Parathyroid adenoma (tissue), 2 donors: Measurements from ENCODE around the gene NLGN1.

ENCODE experiments used
- H2AFZ ChIP-seq: fragments of 300-600 bp; sonication (generic); one replicate; pipeline ENCODE4 v1.7.0; 2017; ENCODE audit warnings: antibody characterized with exemption, mild to moderate bottlenecking
- H3K27ac ChIP-seq: fragments of 300-600 bp; sonication (generic); one replicate; pipeline ENCODE4 v1.7.0; 2017
- H3K27me3 ChIP-seq: fragments of 300-600 bp; sonication (generic); one replicate; pipeline ENCODE4 v1.7.0; 2017; ENCODE audit warnings: low read length; ENCODE audit not compliant: control insufficient read depth, insufficient read depth
- H3K36me3 ChIP-seq: fragments of 300-600 bp; sonication (generic); one replicate; pipeline ENCODE4 v1.7.0; 2017; ENCODE audit warnings: low read length; ENCODE audit not compliant: control insufficient read depth, insufficient read depth
- H3K4me1 ChIP-seq: fragments of 300-600 bp; sonication (generic); one replicate; pipeline ENCODE4 v1.7.0; 2017; ENCODE audit warnings: control low read depth
- H3K4me2 ChIP-seq: fragments of 300-600 bp; sonication (generic); one replicate; pipeline ENCODE4 v1.7.0; 2017; ENCODE audit warnings: low read length
- H3K4me3 ChIP-seq: fragments of 300-600 bp; sonication (generic); one replicate; pipeline ENCODE4 v1.7.0; 2017; ENCODE audit warnings: low read depth, low read length
- H3K79me2 ChIP-seq: fragments of 300-600 bp; sonication (generic); one replicate; pipeline ENCODE4 v1.7.0; 2017; ENCODE audit warnings: control low read depth
- H3K9ac ChIP-seq: fragments of 300-600 bp; sonication (generic); one replicate; pipeline ENCODE4 v1.7.0; 2017; ENCODE audit warnings: mild to moderate bottlenecking
- H3K9me3 ChIP-seq: fragments of 300-600 bp; sonication (generic); one replicate; pipeline ENCODE4 v1.7.0; 2017; ENCODE audit warnings: low read length; ENCODE audit not compliant: control insufficient read depth
- TF ChIP-seq, protein P1 (sequence below): fragments of 300-600 bp; sonication (generic); IDR thresholded peaks from one replicate; pipeline ENCODE4 v1.7.0; 2017; ENCODE audit warnings: antibody characterized with exemption, mild to moderate bottlenecking
- donor health status: primary hyperparathyroidism.

Gene NLGN1

DNA sequence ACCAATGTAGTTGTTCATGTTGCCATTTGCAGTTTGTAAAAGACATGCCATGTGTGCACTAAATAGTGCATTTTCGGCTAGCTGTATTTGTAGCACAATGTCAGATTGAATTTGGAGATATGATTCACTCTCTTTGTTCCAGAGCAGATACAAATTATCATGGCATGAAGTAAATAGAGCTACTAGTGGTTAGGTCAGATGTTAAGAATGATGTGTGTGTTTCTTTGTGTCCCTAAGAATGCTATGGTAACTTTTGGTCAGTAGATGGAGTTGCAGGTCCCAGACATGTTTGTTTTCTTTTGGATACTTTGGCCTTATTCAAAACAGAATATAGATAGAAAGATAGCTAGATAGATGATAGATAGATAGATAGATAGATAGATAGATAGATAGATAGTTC, 595.8 kb downstream of the NLGN1 start:
- H3K9ac ChIP-seq = no peak overlapping the region

DNA sequence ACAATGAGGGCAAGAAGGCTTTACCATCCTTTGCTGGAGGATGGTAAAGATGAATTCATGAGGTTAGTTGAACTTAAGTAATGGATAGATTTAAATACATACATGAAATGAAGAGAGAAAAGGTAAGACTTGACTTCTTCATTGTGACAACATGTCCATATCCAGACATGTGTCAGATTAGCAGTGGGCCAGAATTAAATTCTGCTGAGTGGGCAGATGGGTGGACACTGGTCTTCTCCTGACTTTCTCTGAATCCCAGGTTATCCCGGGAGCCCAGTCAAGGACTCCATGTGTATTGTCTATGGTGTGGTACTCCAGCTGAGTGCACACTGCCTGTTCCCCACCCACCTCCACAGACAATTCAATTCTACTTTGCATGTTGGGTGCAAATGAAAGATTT, 603.1 kb downstream of the NLGN1 start:
- H3K79me2 ChIP-seq = no peaks in the 10 kb centered on the region
- no peak overlapping the region for H3K9ac ChIP-seq
- H3K27me3 ChIP-seq = no peaks in the 10 kb centered on the region
- no peak overlapping the region for H3K27ac ChIP-seq
- no peak overlapping the region for H2AFZ ChIP-seq
- no peaks in the 10 kb centered on the region for H3K9me3 ChIP-seq
- H3K36me3 ChIP-seq = no peaks in the 10 kb centered on the region
- TF ChIP-seq, protein P1, sequence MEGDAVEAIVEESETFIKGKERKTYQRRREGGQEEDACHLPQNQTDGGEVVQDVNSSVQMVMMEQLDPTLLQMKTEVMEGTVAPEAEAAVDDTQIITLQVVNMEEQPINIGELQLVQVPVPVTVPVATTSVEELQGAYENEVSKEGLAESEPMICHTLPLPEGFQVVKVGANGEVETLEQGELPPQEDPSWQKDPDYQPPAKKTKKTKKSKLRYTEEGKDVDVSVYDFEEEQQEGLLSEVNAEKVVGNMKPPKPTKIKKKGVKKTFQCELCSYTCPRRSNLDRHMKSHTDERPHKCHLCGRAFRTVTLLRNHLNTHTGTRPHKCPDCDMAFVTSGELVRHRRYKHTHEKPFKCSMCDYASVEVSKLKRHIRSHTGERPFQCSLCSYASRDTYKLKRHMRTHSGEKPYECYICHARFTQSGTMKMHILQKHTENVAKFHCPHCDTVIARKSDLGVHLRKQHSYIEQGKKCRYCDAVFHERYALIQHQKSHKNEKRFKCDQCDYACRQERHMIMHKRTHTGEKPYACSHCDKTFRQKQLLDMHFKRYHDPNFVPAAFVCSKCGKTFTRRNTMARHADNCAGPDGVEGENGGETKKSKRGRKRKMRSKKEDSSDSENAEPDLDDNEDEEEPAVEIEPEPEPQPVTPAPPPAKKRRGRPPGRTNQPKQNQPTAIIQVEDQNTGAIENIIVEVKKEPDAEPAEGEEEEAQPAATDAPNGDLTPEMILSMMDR = no peak
- no peak overlapping the region for H3K4me3 ChIP-seq
- H3K4me1 ChIP-seq = no peaks in the 10 kb centered on the region
- no peak overlapping the region for H3K4me2 ChIP-seq

More for the DNA sequence above, 595.8 kb downstream of the NLGN1 start:
- Histone ChIP-seq H2AFZ (no peak overlapping the region), H3K27me3 (no peaks in the 10 kb centered on the region), H3K4me2 (no peak overlapping the region), H3K27ac (no peak overlapping the region), H3K4me3 (no peak overlapping the region), H3K4me1 (no peaks in the 10 kb centered on the region), H3K79me2 (no peaks in the 10 kb centered on the region), H3K36me3 (no peaks in the 10 kb centered on the region), H3K9me3 (no peaks in the 10 kb centered on the region)
- TF ChIP-seq, protein P1 = no peak

DNA sequence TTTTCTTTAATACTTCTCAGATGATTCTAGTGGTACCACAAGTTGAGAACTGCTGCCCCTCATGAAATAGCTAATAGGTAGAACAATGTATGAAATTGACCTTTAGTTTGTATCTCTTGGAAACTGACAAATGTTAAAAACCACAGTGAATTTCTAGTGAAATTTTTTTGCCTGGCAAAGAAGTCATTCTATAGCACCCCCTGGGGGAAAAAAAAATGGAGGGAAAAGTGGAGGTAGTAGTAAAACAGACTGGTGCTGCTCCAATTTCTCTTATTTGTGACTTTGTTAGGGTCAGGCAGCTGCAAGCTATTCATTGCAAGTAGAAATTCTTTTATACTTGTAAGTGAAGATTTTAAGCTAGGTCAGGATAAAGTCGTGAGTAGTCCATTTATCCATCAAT, 605.0 kb downstream of the NLGN1 start:
- Histone ChIP-seq H3K36me3 (no peaks in the 10 kb centered on the region), H3K27me3 (no peaks in the 10 kb centered on the region), H3K27ac (no peak overlapping the region), H3K4me2 (no peak overlapping the region), H3K9me3 (no peaks in the 10 kb centered on the region), H3K9ac (no peak overlapping the region), H3K4me3 (no peak overlapping the region), H3K79me2 (no peaks in the 10 kb centered on the region), H2AFZ (no peak overlapping the region), H3K4me1 (no peaks in the 10 kb centered on the region)
- TF ChIP-seq, protein P1 = no peak

DNA sequence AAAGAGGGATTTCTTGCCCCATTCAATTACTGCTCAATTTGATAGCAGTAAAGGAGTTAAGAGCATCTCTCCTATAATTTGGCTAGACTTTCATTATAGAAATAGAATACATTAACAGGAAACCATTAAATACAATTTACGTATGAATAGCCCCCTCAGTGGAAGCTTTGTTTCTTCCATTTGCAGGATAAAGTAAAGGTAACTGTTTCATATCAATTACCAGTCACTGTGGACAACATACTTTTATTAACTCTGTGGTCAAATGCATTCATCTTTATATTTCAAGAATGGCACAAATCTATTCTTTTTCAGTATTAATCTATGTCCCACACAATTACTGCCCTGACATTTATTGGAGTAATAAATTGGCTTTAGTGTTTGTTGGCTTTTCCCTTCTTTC, 613.4 kb downstream of the NLGN1 start:
- Histone ChIP-seq H3K9ac (no peak overlapping the region), H3K4me3 (no peak overlapping the region), H3K27me3 (no peaks in the 10 kb centered on the region), H3K9me3 (no peaks in the 10 kb centered on the region), H3K79me2 (no peaks in the 10 kb centered on the region), H2AFZ (no peak overlapping the region), H3K4me1 (no peaks in the 10 kb centered on the region), H3K36me3 (no peaks in the 10 kb centered on the region), H3K4me2 (no peak overlapping the region), H3K27ac (no peak overlapping the region)
- TF ChIP-seq, protein P1 = no peak

DNA sequence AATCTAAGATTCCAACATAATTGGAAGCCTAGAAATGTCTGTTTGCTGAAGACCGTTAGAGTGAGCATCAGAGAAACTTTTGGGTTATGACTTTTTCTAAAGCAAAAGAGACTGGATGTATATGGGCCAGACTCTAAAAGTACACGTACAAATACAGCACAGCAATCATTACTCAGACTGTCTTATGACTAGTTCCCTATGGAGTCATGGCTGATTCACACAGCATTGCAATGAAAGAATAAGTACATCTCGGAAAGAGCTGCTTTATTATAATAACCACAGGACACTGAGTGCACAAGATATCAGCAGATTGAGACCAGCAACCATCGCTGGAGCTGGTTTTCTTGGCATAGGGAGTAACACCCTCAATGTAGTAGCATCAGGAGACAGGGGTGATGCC, 618.6 kb downstream of the NLGN1 start:
- Histone ChIP-seq H3K4me1 (no peaks in the 10 kb centered on the region), H3K4me3 (no peak overlapping the region), H3K27ac (no peak overlapping the region), H3K27me3 (no peaks in the 10 kb centered on the region), H3K9me3 (no peaks in the 10 kb centered on the region), H2AFZ (no peak overlapping the region), H3K79me2 (no peaks in the 10 kb centered on the region), H3K4me2 (no peak overlapping the region), H3K9ac (no peak overlapping the region), H3K36me3 (no peaks in the 10 kb centered on the region)
- TF ChIP-seq, protein P1 = no peak
